GM18505 (cell line): ENCODE results near the gene NDN.
"Not testable (repeated sequence)": the region's sequence is repeated elsewhere in the genome, so short reads cannot be mapped to it uniquely, and the experiment has no call there.

ENCODE experiments used
- ATAC-seq: cut with Tn5 transposase; IDR thresholded peaks from one replicate; pipeline ENCODE4 v1.9.1; 2021; ENCODE audit not compliant: unreplicated experiment
- POLR2A ChIP-seq: IDR thresholded peaks from 4 replicates; pipeline ENCODE4 v1.6.1; 2011; ENCODE audit warnings: borderline replicate concordance; ENCODE audit not compliant: insufficient read depth, insufficient read length; ENCODE audit errors: extremely low read depth

NDN gene, protein sequence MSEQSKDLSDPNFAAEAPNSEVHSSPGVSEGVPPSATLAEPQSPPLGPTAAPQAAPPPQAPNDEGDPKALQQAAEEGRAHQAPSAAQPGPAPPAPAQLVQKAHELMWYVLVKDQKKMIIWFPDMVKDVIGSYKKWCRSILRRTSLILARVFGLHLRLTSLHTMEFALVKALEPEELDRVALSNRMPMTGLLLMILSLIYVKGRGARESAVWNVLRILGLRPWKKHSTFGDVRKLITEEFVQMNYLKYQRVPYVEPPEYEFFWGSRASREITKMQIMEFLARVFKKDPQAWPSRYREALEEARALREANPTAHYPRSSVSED

GRCh38 chr15:23687143-23687470 is at the start of gene NDN:
NDN (minus strand) TSS chr15:23687305; CDS start chr15:23687217, 88 bp downstream.
- no peak for TF ChIP-seq POLR2A
- ATAC-seq = no peak

GRCh38 chr15:23736033-23736673 is 49.0 kb upstream of the NDN start:
- TF ChIP-seq POLR2A = no peak
- ATAC-seq = no peak

- ATAC-seq = no peak
- TF ChIP-seq POLR2A = no peak
These were observed 47.8 kb upstream of the NDN start for GRCh38 chr15:23734862-23735261.

- ATAC-seq = not testable (repeated sequence)
These were observed 27.0 kb upstream of the NDN start for GRCh38 chr15:23713874-23714656.

DNA sequence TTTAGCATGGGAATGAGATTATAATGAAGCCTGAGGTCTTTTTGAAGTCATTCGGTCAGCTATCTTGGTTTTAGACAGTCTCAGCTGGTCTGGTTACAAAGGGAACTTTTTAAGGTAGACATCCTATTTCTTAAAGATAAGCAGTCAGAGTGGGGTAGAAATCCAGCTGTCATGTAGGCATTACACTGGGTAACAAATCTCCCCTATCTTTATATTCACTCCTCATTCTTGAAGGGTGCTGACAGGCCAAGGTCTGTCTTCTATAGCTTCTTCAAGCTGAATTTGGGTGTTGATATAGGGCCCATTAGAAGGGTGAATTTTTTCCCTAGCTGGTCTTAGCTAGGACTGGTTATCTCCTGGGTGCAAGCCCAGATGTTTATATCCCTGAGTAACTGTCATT is 21.2 kb upstream of the NDN start:
- no peak for ATAC-seq
- no peak for TF ChIP-seq POLR2A

GRCh38 chr15:23695282-23695681 is 8.2 kb upstream of the NDN start:
- no peak for TF ChIP-seq POLR2A
- no peak for ATAC-seq

DNA sequence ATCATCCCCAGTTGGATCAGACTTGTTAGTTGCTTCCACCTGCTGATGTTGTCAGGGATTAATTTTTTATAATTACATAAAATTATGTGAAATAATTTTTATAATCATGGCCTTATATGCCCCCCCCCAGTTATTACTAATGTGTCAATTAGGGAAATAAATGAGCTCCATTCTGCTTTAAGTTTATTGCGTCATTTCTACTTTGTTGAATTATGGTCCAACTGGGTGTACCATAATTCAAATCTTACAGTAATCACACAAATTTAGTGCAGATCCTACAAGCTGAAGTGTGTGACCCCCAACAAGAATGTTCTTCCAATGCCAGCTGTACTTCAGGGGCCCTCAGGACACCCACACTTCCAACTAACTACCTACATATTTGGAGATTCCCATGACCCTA is 7.5 kb upstream of the NDN start:
- TF ChIP-seq POLR2A = no peak
- ATAC-seq = no peak

GRCh38 chr15:23690450-23690852 is 3.3 kb upstream of the NDN start:
- ATAC-seq = no peak
- TF ChIP-seq POLR2A = no peak

DNA sequence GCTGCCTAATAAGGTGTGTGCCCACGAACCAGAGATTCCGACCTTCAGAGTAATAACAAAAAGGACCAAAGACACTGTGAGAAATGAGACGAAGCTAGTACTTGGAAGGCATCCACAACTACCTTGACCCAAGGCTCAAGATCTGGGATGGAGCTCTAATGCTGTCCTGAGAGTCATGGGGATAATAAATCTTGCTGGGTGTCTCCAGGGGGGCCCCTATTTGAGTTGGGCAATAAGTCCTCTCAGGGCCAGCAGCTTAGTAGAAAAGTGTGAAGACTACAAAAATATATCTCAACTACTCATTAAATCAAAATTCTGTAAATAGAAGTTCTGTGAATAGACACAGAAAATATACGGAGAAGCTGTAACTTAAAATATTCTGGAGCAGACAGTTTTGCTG is 2.9 kb upstream of the NDN start:
- no peak for ATAC-seq
- no peak for TF ChIP-seq POLR2A

GRCh38 chr15:23686466-23687142 is 501 bp downstream of the NDN start:
- ATAC-seq = no peak
- no peak for TF ChIP-seq POLR2A

- TF ChIP-seq POLR2A = no peak
- no peak for ATAC-seq
These were observed 15.6 kb downstream of the NDN start for GRCh38 chr15:23671481-23671880.

- no peak for ATAC-seq
- no peak for TF ChIP-seq POLR2A
These were observed 16.1 kb downstream of the NDN start for GRCh38 chr15:23670970-23671369.

GRCh38 chr15:23663232-23663631 is 23.9 kb downstream of the NDN start:
- TF ChIP-seq POLR2A = no peak
- no peak for ATAC-seq
